WTC11 (cell line): ENCODE results near the gene ST6GAL1.

ENCODE experiments used
- ESRRA ChIP-seq: sonication (generic); formaldehyde crosslinking; IDR thresholded peaks from 2 replicates; pipeline ENCODE4 v1.8.1; 2022; ENCODE audit warnings: mild to moderate bottlenecking, missing genetic modification reagents, borderline replicate concordance
- SOX15 ChIP-seq: fragments of 250-450 bp; sonication (Bioruptor Pico); IDR thresholded peaks from 2 replicates; pipeline ENCODE4 v1.9.0; 2021; ENCODE audit warnings: mild to moderate bottlenecking
- TF ChIP-seq, protein P1 (sequence below): sonication (generic); formaldehyde crosslinking; IDR thresholded peaks from 2 replicates; pipeline ENCODE4 v1.8.1; 2023; ENCODE audit warnings: mild to moderate bottlenecking, missing genetic modification reagents
- TF ChIP-seq, protein P2 (sequence below): fragments of 200-600 bp; IDR thresholded peaks from 2 replicates; pipeline ENCODE4 v1.8.0; 2022; ENCODE audit warnings: antibody characterized with exemption
- TF ChIP-seq, protein P3 (sequence below): sonication (generic); formaldehyde crosslinking; IDR thresholded peaks from 2 replicates; pipeline ENCODE4 v1.8.1; 2022; ENCODE audit warnings: low read depth, mild to moderate bottlenecking, moderate library complexity, missing genetic modification reagents, borderline replicate concordance

DNA sequence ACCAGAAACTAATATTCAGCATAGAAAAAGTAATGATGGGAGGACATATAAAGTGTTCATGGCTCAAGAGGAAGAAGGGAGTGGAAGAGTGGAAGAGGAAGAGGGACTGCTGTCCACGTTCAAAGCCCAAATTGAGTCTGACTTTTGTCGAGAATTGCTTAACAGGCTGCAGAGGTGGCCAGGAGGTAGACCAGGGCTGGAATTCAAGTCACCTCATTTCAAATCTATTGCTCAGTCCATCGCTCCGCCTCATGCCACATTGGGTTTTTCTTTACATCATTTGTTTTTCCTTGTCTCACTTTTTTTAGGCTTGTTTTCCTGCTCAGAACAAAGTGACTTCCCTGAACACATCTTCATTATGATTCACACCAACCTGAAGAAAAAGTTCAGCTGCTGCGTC is 112.0 kb downstream of the ST6GAL1 start:
- TF ChIP-seq SOX15 (CRISPR knock-in tag) = no peak
- TF ChIP-seq, protein P1, sequence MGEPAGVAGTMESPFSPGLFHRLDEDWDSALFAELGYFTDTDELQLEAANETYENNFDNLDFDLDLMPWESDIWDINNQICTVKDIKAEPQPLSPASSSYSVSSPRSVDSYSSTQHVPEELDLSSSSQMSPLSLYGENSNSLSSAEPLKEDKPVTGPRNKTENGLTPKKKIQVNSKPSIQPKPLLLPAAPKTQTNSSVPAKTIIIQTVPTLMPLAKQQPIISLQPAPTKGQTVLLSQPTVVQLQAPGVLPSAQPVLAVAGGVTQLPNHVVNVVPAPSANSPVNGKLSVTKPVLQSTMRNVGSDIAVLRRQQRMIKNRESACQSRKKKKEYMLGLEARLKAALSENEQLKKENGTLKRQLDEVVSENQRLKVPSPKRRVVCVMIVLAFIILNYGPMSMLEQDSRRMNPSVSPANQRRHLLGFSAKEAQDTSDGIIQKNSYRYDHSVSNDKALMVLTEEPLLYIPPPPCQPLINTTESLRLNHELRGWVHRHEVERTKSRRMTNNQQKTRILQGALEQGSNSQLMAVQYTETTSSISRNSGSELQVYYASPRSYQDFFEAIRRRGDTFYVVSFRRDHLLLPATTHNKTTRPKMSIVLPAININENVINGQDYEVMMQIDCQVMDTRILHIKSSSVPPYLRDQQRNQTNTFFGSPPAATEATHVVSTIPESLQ = no peak
- TF ChIP-seq, protein P2, sequence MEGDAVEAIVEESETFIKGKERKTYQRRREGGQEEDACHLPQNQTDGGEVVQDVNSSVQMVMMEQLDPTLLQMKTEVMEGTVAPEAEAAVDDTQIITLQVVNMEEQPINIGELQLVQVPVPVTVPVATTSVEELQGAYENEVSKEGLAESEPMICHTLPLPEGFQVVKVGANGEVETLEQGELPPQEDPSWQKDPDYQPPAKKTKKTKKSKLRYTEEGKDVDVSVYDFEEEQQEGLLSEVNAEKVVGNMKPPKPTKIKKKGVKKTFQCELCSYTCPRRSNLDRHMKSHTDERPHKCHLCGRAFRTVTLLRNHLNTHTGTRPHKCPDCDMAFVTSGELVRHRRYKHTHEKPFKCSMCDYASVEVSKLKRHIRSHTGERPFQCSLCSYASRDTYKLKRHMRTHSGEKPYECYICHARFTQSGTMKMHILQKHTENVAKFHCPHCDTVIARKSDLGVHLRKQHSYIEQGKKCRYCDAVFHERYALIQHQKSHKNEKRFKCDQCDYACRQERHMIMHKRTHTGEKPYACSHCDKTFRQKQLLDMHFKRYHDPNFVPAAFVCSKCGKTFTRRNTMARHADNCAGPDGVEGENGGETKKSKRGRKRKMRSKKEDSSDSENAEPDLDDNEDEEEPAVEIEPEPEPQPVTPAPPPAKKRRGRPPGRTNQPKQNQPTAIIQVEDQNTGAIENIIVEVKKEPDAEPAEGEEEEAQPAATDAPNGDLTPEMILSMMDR = no peak
- no peak for TF ChIP-seq ESRRA (CRISPR knock-in tag)
- TF ChIP-seq, protein P3, sequence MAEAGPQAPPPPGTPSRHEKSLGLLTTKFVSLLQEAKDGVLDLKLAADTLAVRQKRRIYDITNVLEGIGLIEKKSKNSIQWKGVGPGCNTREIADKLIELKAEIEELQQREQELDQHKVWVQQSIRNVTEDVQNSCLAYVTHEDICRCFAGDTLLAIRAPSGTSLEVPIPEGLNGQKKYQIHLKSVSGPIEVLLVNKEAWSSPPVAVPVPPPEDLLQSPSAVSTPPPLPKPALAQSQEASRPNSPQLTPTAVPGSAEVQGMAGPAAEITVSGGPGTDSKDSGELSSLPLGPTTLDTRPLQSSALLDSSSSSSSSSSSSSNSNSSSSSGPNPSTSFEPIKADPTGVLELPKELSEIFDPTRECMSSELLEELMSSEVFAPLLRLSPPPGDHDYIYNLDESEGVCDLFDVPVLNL (CRISPR knock-in tag) = no peak
